GM18867 (cell line): ENCODE results near the gene ANAPC2.
A peak's percentile ranks its signal among the peaks of the same experiment; 100 is the strongest.

Experiments
- ATAC-seq: cut with Tn5 transposase; IDR thresholded peaks from one replicate; pipeline ENCODE4 v1.9.1; 2021; ENCODE audit warnings: mild to moderate bottlenecking, moderate library complexity; ENCODE audit not compliant: unreplicated experiment

ANAPC2 gene

DNA sequence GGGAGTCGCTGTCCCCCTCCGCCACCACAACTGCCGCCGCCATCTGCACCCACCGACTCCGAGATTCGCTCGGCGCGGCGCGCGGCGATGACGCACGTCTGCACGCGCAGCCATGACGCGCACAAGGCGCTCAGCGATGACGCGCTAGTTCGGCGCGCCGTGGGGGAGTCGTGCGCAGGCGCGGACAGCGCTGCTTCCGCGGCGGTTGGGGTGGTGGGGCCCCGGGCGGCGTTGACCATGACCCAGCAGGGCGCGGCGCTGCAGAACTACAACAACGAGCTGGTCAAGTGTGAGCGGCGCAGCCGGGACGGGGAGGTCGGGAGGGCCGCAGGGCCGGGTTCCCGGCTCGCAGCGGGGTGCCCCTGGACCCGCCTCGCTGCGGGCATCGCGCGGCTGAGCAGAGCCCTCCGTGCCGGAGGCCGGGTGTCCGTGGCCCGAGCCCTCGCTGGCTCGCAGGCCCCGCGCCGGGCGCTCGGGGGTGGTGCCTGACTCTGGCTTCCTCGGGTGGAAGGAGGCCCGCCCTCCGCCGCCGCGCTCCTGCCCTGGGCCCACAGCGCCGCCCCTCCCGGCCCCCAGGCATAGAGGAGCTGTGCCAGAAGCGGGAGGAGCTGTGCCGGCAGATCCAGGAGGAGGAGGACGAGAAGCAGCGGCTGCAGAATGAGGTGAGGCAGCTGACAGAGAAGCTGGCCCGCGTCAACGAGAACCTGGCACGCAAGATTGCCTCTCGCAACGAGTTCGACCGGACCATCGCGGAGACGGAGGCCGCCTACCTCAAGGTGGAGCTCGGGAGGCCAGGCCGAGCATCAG, at the start of gene ANAPC2, which contains the start of gene SSNA1:
Gene ANAPC2 (minus strand): TSS at position 71 of the 807 bp plus-strand sequence. CDS start 28 bp downstream, at position 43.
Gene SSNA1 (plus strand): TSS at position 187 of the 807 bp plus-strand sequence. CDS start 51 bp downstream, at position 238.
- peak; percentile 79 for ATAC-seq

- ATAC-seq = no peak
These were observed 48.6 kb upstream of the ANAPC2 start for GRCh38 chr9:137236936-137237421.

DNA sequence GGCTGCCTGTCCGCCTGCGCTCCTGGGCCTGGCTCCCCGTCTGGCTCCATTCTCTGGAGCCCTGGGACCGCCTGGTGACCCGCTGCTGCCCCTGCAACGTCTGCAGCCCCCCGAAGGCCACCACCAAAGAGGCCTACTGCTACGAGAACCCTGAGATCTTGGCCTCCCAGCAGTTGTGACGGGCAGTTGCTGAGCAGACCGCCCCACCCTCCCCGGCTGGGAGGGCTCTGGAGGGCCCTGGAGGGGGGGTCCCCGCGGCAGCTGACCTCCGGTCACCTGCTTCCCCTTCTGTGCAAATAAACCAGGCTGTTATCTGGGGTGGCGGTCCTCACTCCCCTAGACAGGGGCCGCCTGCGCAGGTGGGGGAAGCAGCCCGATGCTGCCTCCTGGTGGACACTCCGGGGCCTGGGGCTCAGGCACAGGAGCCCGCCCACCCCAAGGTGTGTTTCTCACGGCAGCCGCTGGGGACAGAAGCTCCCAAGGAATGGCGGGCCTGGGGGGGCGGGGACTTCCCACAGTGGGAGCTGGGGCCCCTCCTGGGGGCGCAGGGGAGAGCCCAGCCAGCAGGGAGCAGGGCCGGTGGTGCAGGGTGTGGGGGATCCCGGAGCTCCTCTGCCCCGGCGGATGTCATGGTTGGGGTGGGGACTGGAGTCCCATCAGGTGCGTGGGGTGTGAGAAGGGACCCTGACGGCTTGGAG, 48.0 kb upstream of the ANAPC2 start:
- peak; percentile 18 for ATAC-seq

DNA sequence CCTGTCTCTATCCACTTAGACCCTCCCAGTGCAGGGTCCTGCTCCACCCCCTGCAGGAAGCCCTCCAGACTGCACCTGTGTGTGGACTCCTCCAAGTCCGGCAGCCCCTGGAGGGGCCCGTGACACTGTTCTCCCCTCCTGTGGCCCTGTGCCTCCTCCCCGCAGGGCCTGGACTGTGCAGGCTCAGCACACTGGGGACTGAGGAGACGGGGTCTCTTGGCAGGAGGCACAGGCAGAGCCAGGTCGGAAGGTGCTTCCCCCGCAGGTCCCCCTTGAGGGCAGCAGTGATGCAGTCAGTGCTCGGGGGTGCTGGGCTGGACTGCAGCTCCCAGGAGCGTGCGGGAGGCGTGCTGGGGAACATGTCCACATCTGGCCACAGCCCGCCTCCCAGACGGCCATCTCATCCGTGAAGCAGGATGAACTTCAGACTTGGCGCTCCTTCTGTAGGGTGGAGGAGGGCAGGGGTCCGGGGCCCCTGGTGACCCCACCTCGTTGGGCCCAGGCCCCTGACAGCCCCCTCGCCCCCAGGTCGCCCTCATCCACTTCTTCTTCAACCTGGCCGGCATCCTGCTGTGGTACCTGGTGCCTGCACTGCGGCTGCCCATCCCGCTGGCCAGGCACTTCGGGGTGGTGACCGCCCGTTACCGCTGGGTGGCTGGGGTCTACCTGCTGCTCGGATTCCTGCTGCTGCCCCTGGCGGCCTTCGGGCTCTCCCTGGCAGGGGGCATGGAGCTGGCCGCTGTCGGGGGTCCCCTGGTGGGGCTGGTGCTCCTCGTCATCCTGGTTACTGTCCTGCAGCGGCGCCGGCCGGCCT, 47.3 kb upstream of the ANAPC2 start:
- ATAC-seq = no peak

DNA sequence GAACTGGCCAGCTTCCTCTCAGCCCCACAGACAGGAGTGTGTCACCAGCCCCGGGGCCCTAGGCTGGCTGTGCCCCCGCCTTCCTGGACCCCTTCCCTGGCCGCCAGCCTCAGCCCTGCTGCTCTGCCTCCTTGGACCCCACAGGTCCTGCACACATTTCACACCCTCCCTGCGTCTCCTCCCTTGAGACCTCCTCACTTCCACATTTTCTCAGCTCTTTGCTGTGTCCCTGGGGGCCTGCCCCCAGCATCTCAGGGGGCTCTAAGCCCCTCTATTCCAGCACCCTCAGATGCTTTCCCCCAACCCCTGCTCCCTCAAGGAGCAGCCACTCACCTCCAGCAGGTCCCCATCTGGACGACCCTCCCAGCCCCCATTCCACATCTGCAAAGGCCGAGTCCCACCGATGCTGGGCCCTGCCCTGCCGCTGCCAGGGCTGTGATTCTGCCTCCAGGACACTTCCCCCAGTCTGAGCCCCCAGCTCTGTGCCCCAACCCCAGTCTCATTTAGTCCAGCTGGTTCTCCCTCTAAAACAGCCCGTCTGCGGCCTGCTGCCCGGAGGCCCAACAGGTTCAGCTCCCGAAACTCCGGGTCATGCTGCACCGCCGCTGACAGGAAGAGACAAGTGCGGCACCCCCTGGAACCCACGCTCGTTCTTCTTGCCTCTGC, 46.5 kb upstream of the ANAPC2 start:
- ATAC-seq = no peak

DNA sequence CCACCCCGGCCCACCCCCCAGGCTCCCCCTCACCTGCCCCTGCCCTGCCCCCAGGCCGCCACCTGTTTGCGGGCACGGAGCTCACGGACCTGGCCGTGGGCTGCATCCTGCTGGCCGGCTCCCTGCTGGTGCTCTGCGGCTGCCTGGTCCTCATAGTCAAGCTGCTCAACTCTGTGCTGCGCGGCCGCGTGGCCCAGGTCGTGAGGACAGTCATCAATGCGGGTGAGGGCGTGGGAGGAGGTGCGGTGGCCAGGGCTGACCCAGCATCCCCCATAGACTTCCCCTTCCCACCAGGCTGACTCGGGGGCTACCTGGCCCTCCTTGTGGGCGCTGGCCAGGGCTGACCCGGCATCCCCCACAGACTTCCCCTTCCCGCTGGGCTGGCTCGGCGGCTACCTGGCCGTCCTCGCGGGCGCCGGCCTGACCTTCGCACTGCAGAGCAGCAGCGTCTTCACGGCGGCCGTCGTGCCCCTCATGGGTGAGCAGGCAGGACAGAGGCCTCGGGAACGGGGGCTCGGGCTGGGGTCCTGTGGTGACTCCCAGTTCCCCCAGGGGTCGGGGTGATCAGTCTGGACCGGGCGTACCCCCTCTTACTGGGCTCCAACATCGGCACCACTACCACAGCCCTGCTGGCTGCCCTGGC, 45.8 kb upstream of the ANAPC2 start:
- ATAC-seq = no peak

DNA sequence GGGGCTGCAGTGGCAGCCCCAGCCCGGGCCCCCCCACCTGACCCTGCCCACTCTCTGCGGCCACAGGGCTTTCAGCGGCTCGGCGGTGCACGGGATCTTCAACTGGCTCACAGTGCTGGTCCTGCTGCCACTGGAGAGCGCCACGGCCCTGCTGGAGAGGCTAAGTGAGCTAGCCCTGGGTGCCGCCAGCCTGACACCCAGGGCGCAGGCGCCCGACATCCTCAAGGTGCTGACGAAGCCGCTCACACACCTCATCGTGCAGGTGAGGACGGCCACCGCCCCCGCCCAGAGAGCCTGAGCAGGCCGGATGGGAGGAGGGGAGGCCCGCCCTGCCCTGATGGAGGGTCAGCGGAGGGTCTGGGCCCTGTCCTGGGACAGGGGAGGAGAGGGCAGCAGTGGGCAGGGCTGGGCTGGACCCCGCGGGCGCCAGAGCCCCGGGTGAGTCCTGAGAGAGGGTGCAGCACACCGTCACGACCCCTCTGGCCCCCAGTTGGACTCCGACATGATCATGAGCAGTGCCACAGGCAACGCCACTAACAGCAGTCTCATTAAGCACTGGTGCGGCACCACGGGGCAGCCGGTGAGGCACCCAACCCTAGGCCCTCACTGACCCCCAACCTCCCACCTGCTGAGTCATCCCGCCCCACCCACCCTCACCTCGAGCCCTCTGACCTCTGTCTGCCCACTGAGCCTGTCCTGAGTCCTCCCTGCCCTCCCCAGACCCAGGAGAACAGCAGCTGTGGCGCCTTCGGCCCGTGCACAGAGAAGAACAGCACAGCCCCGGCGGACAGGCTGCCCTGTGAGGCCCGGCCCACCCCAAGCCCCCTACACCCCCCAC, 45.0 kb upstream of the ANAPC2 start:
- no peak for ATAC-seq

DNA sequence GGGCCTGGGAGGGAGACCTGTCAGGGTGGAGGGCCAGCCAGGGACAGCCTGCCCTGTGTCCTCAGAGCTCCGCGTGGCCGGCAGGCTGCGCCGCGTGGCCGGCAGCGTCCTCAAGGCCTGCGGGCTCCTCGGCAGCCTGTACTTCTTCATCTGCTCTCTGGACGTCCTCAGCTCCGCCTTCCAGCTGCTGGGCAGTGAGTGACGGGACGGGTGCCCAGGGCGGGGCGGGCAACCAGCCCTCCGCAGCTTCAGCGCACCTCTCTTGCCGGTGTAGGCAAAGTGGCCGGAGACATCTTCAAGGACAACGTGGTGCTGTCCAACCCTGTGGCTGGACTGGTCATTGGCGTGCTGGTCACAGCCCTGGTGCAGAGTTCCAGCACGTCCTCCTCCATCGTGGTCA, 44.1 kb upstream of the ANAPC2 start:
- no peak for ATAC-seq

GRCh38 chr9:137232101-137232500, 43.7 kb upstream of the ANAPC2 start:
- no peak for ATAC-seq

GRCh38 chr9:137231372-137232039, 43.1 kb upstream of the ANAPC2 start:
- ATAC-seq = no peak

DNA sequence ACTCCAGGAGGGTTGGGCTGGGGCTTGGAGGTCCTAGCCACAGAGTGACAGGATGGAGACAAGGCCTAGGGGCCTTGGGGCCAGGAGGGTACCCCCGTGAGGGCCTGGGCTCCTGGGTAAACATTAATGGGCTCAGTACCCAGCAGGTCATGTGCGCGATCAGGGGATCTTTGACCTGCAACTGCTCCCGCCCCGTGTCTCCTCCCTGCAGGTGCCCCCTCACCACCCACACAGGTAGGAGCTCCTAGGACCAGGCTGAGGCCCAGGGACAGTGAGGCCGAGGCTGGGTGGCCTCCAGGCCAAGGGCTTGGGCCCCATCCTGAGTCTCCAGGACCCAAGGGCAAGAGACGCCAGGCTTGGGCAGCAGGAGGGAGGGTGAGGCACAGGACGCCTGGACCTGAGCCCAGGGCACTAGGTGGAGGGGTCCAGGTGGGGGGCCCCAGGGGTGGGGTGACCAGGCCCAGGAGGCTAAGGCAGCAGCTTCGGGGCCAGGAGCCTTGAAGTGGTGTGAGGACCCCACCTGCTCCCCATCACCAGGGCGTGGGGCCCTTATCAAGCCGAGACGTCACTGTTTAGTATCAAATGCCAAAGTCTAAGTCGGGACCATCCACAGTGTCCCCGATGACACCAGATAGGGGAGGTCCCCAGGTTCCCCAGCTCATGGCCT, 42.5 kb upstream of the ANAPC2 start, which contains the start of gene SLC34A3:
Gene SLC34A3 (plus strand): TSS at position 197 of the 667 bp plus-strand sequence. CDS start 802 bp downstream, outside the sequence.
- no peak for ATAC-seq

DNA sequence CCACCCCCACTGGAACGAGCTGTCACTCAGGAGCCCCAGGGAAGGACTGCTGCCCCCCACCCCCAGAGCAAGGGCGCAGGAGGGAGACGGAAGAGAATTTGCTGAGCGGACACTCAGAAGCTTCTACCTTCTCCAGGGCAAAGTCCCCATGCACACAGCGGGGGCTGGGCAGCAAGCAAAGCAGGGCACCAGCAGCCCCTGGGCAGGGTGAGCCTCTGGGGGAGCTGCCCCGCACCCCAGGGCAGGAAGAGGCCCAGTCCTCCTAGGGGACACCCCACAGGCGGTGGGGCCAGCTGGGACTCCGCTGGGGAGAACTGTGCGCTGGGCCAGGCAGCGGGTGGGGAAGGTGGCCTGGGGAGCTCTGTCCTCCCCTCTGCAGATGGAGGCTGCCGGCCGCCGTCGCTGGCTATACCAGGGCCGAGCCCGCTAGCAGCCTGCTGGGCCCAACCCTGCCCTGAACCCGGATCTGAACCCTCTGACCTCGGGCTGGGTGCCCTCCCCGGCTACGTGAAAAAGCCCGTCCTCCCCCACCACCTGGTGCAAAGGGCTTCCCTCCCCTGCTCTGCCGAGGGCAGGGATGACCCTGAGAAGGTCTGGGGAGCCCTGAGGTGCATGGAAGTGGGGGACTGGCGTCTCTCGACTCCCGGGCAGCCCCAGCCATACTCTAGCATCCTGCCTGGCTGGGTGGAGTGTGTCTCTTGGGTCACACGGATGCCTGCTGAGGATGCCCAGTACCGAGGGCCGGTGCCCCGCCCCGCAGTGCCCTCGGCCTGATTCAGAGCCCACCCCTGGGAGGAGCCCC, 41.7 kb upstream of the ANAPC2 start:
- no peak for ATAC-seq

GRCh38 chr9:137228968-137229896, 40.9 kb upstream of the ANAPC2 start:
- ATAC-seq = no peak

DNA sequence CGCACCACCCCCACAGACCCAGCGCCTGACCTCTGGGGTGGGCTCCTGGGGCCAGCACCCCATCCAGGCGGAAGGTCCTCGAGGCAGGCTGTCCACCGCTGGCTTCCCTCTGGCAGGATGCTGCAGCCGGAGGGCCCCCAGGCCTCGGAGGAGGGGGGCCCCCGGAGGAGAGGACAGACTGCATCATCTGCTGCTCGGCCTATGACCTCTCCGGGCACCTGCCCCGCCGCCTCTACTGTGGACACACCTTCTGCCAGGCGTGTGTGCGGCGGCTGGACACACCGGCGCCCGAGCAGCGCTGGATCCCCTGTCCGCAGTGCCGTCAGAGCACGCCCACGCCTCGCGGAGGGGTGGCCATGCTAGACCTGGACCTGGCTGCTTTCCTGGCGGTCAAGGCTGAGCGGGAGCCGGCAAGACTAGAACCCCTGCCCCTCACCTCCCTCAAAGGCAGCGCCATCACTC, 40.2 kb upstream of the ANAPC2 start:
- no peak for ATAC-seq

- ATAC-seq = no peak
These were observed 39.6 kb upstream of the ANAPC2 start for GRCh38 chr9:137227853-137228505.
